MM.1S (cell line): ENCODE results near the gene COL26A1.

Experiments used
- DNase-seq: peaks from one replicate; pipeline ENCODE4 v3.0.0-alpha.2; 2015
- H2AFZ ChIP-seq: fragments of 300-600 bp; sonication (generic); 2 replicates; pipeline ENCODE4 v1.6.0; 2016; ENCODE audit warnings: antibody characterized with exemption, low read length
- H3F3A ChIP-seq: fragments of 300-600 bp; sonication (generic); 2 replicates; pipeline ENCODE4 v1.6.1; 2016; ENCODE audit warnings: mild to moderate bottlenecking, antibody characterized with exemption, low read length, moderate library complexity, mixed read lengths; ENCODE audit not compliant: insufficient read depth
- H3K27ac ChIP-seq: fragments of 300-600 bp; sonication (generic); 2 replicates; pipeline ENCODE4 v1.5.1; 2016; ENCODE audit warnings: mild to moderate bottlenecking, low read length
- H3K27me3 ChIP-seq: fragments of 300-600 bp; sonication (generic); replicated peaks from 2 replicates; pipeline ENCODE4 v1.6.0; 2016; ENCODE audit warnings: low read length; ENCODE audit not compliant: insufficient read depth
- H3K36me3 ChIP-seq: fragments of 300-600 bp; sonication (generic); replicated peaks from 2 replicates; pipeline ENCODE4 v1.6.1; 2016; ENCODE audit warnings: mild to moderate bottlenecking, low read length, mixed read lengths; ENCODE audit not compliant: insufficient read depth
- H3K4me1 ChIP-seq: fragments of 300-600 bp; sonication (generic); 2 replicates; pipeline ENCODE4 v1.6.1; 2016; ENCODE audit warnings: low read length, mixed read lengths
- H3K4me2 ChIP-seq: fragments of 300-600 bp; sonication (generic); 2 replicates; pipeline ENCODE4 v1.6.0; 2016; ENCODE audit warnings: low read depth, low read length
- H3K4me3 ChIP-seq: fragments of 300-600 bp; sonication (generic); 2 replicates; pipeline ENCODE4 v1.5.1; 2016; ENCODE audit warnings: low read length, mixed read lengths
- H3K79me2 ChIP-seq: fragments of 300-600 bp; sonication (generic); 2 replicates; pipeline ENCODE4 v1.6.1; 2016; ENCODE audit warnings: mixed run types, low read length, mixed read lengths
- H3K9ac ChIP-seq: fragments of 300-600 bp; sonication (generic); 2 replicates; pipeline ENCODE4 v1.6.1; 2016; ENCODE audit warnings: low read length, mixed read lengths
- H3K9me2 ChIP-seq: fragments of 300-600 bp; sonication (generic); replicated peaks from 2 replicates; pipeline ENCODE4 v1.6.1; 2016; ENCODE audit warnings: mild to moderate bottlenecking, low read length, mixed read lengths; ENCODE audit not compliant: insufficient read depth
- H3K9me3 ChIP-seq: fragments of 300-600 bp; sonication (generic); replicated peaks from 2 replicates; pipeline ENCODE4 v1.6.1; 2016; ENCODE audit warnings: mild to moderate bottlenecking, low read length, mixed read lengths; ENCODE audit not compliant: insufficient read depth
- H4K20me1 ChIP-seq: fragments of 300-600 bp; sonication (generic); 2 replicates; pipeline ENCODE4 v1.6.1; 2016; ENCODE audit warnings: mild to moderate bottlenecking, low read length, moderate library complexity, mixed read lengths; ENCODE audit not compliant: insufficient read depth
- CTCF ChIP-seq: fragments of 300-600 bp; sonication (generic); IDR thresholded peaks from 2 replicates; pipeline ENCODE4 v1.5.1; 2016; ENCODE audit warnings: antibody characterized with exemption, low read length, mixed read lengths
- EZH2 ChIP-seq: fragments of 300-600 bp; sonication (generic); optimal IDR thresholded peaks from 2 replicates; pipeline ENCODE3; 2017; ENCODE audit warnings: low read depth, mild to moderate bottlenecking, antibody characterized with exemption, low read length, mixed read lengths
- EZH2phosphoT487 ChIP-seq: fragments of 300-600 bp; sonication (generic); IDR thresholded peaks from 2 replicates; pipeline ENCODE4 v1.6.1; 2018; ENCODE audit warnings: antibody characterized with exemption, low read length

The COL26A1 gene

GRCh38 chr7:101599787-101600186 is 237.1 kb downstream of the COL26A1 start:
- no peak overlapping the region for H3K4me2 ChIP-seq
- peaks cover 6% of the 10 kb centered on the region for H3K27me3 ChIP-seq
- no peaks in the 10 kb centered on the region for H3K9me3 ChIP-seq
- H3K4me1 ChIP-seq = no peaks in the 10 kb centered on the region
- no peak for TF ChIP-seq EZH2phosphoT487
- TF ChIP-seq EZH2 = no peak
- TF ChIP-seq CTCF = no peak
- no peaks in the 10 kb centered on the region for H3K79me2 ChIP-seq
- H3K9ac ChIP-seq = no peak overlapping the region
- H3K27ac ChIP-seq = no peak overlapping the region
- H4K20me1 ChIP-seq = no peaks in the 10 kb centered on the region
- H3K9me2 ChIP-seq = no peaks in the 10 kb centered on the region
- no peak for DNase-seq
- H2AFZ ChIP-seq = no peak overlapping the region
- no peak overlapping the region for H3K4me3 ChIP-seq
- no peaks in the 10 kb centered on the region for H3K36me3 ChIP-seq
- H3F3A ChIP-seq = no peaks in the 10 kb centered on the region

GRCh38 chr7:101602082-101602481 is 239.4 kb downstream of the COL26A1 start:
- Histone ChIP-seq H3K9me3 (no peaks in the 10 kb centered on the region), H3K9me2 (no peaks in the 10 kb centered on the region), H3K4me2 (no peak overlapping the region; the same call in 1 of the 2 replicates), H4K20me1 (no peaks in the 10 kb centered on the region), H3F3A (no peaks in the 10 kb centered on the region), H3K79me2 (no peaks in the 10 kb centered on the region), H3K27ac (no peak overlapping the region), H3K4me1 (no peaks in the 10 kb centered on the region), H3K36me3 (no peaks in the 10 kb centered on the region), H3K4me3 (no peak overlapping the region), H3K9ac (no peak overlapping the region), H2AFZ (0 out of 2 replicates have a peak overlapping the region, but pooled peaks have one; percentile 12), H3K27me3 (no peaks in the 10 kb centered on the region; the same call in 1 of the 2 replicates)
- TF ChIP-seq CTCF (no peak), EZH2phosphoT487 (no peak), EZH2 (no peak)
- DNase-seq = no peak

- no peaks in the 10 kb centered on the region for H3K9me3 ChIP-seq
- H3K79me2 ChIP-seq = no peaks in the 10 kb centered on the region
- H3K4me2 ChIP-seq = peak overlapping the region; percentile 48; the same call in 1 of the 2 replicates
- DNase-seq = peak; percentile 61
- no peaks in the 10 kb centered on the region for H3K9me2 ChIP-seq
- no peaks in the 10 kb centered on the region for H3F3A ChIP-seq
- H3K4me1 ChIP-seq = no peaks in the 10 kb centered on the region
- H3K27ac ChIP-seq = no peak overlapping the region
- H3K4me3 ChIP-seq = no peak overlapping the region
- H4K20me1 ChIP-seq = no peaks in the 10 kb centered on the region
- no peaks in the 10 kb centered on the region for H3K36me3 ChIP-seq
- no peaks in the 10 kb centered on the region; the same call in 1 of the 2 replicates for H3K27me3 ChIP-seq
- 0 out of 2 replicates have a peak overlapping the region, but pooled peaks have one; percentile 12 for H2AFZ ChIP-seq
- H3K9ac ChIP-seq = no peak overlapping the region
- no peak for TF ChIP-seq EZH2
- peak; percentile 90 for TF ChIP-seq CTCF
- no peak for TF ChIP-seq EZH2phosphoT487
Measured at GRCh38 chr7:101602484-101603241, 240.0 kb downstream of the COL26A1 start.
